GM12878 (cell line): ENCODE results near the gene TMEM214. TPM values are rescaled to one million over a fixed set of nuclear protein-coding genes. Genes with fewer than 3 reads are reported as not detected.

Source experiments
- ATAC-seq: fragments of 200-7000 bp; cut with Tn5 transposase; 3 replicates; pipeline ENCODE4 v1.9.1; 2020; ENCODE audit warnings: mild to moderate bottlenecking, moderate library complexity
- BruUV-seq: library from RNA; stranded (reverse); fragments of 400-500 nt; replicated peaks from 2 replicates; lab custom pipeline; 2021; lab: Mats Ljungman, UMichigan
- CTCF ChIA-PET: fragments of 300-600 bp; sonication (Branson Sonifier 250); formaldehyde crosslinking; extraction: SDS; loops from one replicate; lab custom pipeline; 2021; ENCODE audit warnings: inconsistent platforms; lab: Yijun Ruan, JAX
- POLR2A ChIA-PET: fragments of 350-600 bp; formaldehyde crosslinking; extraction: SDS; loops from one replicate; lab custom pipeline; 2021; ENCODE audit warnings: inconsistent platforms; lab: Charles Lee
- RAD21 ChIA-PET: fragments of 300-600 bp; sonication (Branson Sonifier 250); formaldehyde crosslinking; loops from one replicate; lab custom pipeline; 2023; ENCODE audit warnings: antibody characterized with exemption; ENCODE audit not compliant: unreplicated experiment; lab: Charles Lee
- SMC1A ChIA-PET: fragments of 300-600 bp; sonication (Branson Sonifier 250); formaldehyde crosslinking; loops from one replicate; lab custom pipeline; 2023; ENCODE audit not compliant: unreplicated experiment, uncharacterized antibody; lab: Charles Lee
- DNase-seq: peaks from one replicate; pipeline ENCODE4 v3.0.0-alpha.2; 2011; ENCODE audit warnings: low read depth, low spot score
- FAIRE-seq: peaks from 3 replicates; lab custom pipeline; 2011; peaks lifted over from hg19 to GRCh38; lab: Jason Lieb, UNC
- H2AFZ ChIP-seq: 2 replicates; pipeline ENCODE4 v1.6.0; 2011; ENCODE audit warnings: low read depth, low read length, control low read depth; ENCODE audit not compliant: control insufficient read depth
- H3K27ac ChIP-seq: 2 replicates; pipeline ENCODE4 v1.5.1; 2011; ENCODE audit warnings: control low read depth; ENCODE audit not compliant: control insufficient read depth, insufficient read depth
- H3K27me3 ChIP-seq, 2 experiments: replicated peaks in 1 of 2; 2 replicates each; pipeline versions ENCODE4 v1.6.0 to v1.6.1; 2011; ENCODE audit warnings: low read length in 1 of 2; ENCODE audit not compliant: control insufficient read depth in 2 of 2, insufficient read depth in 2 of 2
- H3K36me3 ChIP-seq, 2 experiments: 2 replicates each; pipeline ENCODE4 v1.5.1; 2011; ENCODE audit warnings: low read length in 1 of 2; ENCODE audit not compliant: control insufficient read depth in 2 of 2, insufficient read depth in 2 of 2
- H3K4me1 ChIP-seq: 2 replicates; pipeline ENCODE4 v1.6.1; 2011; ENCODE audit warnings: mild to moderate bottlenecking, low read length, moderate library complexity, mixed read lengths; ENCODE audit not compliant: control insufficient read depth, insufficient read depth
- H3K4me2 ChIP-seq: 2 replicates; pipeline ENCODE4 v1.6.0; 2011; ENCODE audit warnings: control low read depth; ENCODE audit not compliant: control insufficient read depth, insufficient read depth
- H3K4me3 ChIP-seq: fragments of 200-600 bp; sonication (generic); 2 replicates; pipeline ENCODE4 v1.5.1; 2016
- H3K79me2 ChIP-seq: 2 replicates; pipeline ENCODE4 v1.6.0; 2011; ENCODE audit warnings: low read length; ENCODE audit not compliant: control insufficient read depth, insufficient read depth
- H3K9ac ChIP-seq: 2 replicates; pipeline ENCODE4 v1.8.0; 2011; ENCODE audit warnings: low read length, control low read depth, mixed read lengths; ENCODE audit not compliant: control insufficient read depth, insufficient read depth
- H3K9me3 ChIP-seq: replicated peaks from 3 replicates; pipeline ENCODE4 v1.5.1; 2011; ENCODE audit warnings: mild to moderate bottlenecking, low read length; ENCODE audit not compliant: control insufficient read depth, insufficient read depth
- H4K20me1 ChIP-seq: 2 replicates; pipeline ENCODE4 v1.6.0; 2011; ENCODE audit not compliant: control insufficient read depth, insufficient read depth
- CEBPZ ChIP-seq: fragments of 150-350 bp; IDR thresholded peaks from 2 replicates; pipeline ENCODE4 v1.6.1; 2016; ENCODE audit warnings: low read depth, low read length
- MEF2B ChIP-seq: fragments of 450-650 bp; IDR thresholded peaks from 2 replicates; pipeline ENCODE4 v1.6.1; 2018; ENCODE audit warnings: mild to moderate bottlenecking, moderate library complexity; ENCODE audit not compliant: partially characterized antibody, poor library complexity, severe bottlenecking
- NFYA ChIP-seq: IDR thresholded peaks from 2 replicates; pipeline ENCODE4 v1.6.1; 2011; ENCODE audit warnings: low read depth, mild to moderate bottlenecking, low read length, improper control_type of control experiment, borderline replicate concordance
- NRF1 ChIP-seq: conservative IDR thresholded peaks from 2 replicates; pipeline ENCODE4 v1.6.1; 2011; ENCODE audit warnings: mild to moderate bottlenecking, low read depth, low read length, improper control_type of control experiment
- PAX8 ChIP-seq: fragments of 450-650 bp; IDR thresholded peaks from 2 replicates; pipeline ENCODE4 v1.6.1; 2017; ENCODE audit warnings: mild to moderate bottlenecking, moderate library complexity
- PML ChIP-seq: IDR thresholded peaks from 2 replicates; pipeline ENCODE4 v1.6.1; 2012; ENCODE audit warnings: low read length, inconsistent platforms
- RCOR1 ChIP-seq: conservative IDR thresholded peaks from 2 replicates; pipeline ENCODE4 v1.6.1; 2012; ENCODE audit warnings: low read depth, low read length, improper control_type of control experiment
- SMARCA5 ChIP-seq: fragments of 450-650 bp; IDR thresholded peaks from 2 replicates; pipeline ENCODE4 v1.6.1; 2017; ENCODE audit warnings: mild to moderate bottlenecking
- WRNIP1 ChIP-seq: IDR thresholded peaks from 2 replicates; pipeline ENCODE4 v1.6.1; 2011; ENCODE audit warnings: low read depth, low read length, improper control_type of control experiment, borderline replicate concordance
- WGBS: methylation state at CpG from one replicate; pipeline ENCODE4 v1.1.6; 2016; ENCODE audit warnings: low lambda C conversion rate; ENCODE audit not compliant: insufficient replicate concordance, insufficient coverage; ENCODE audit errors: missing lambda C conversion rate; 5-methylcytosine and 5-hydroxymethylcytosine counted together
- in situ Hi-C: fragments of 300-500 bp; cut with MboI; formaldehyde crosslinking; loops from 9 replicates; pipeline ENCODE4 v1.14.3; 2018; ENCODE audit warnings: mixed read lengths
- intact Hi-C: fragments of 100-400 bp; cut with micrococcal nuclease; formaldehyde crosslinking; loops from one replicate; pipeline ENCODE4 v1.14.2; 2022; ENCODE audit not compliant: unreplicated experiment
- polyA plus RNA-seq, 11 experiments: library from polyadenylated mRNA; depleted of rRNA in 4 of 11; unstranded in 6 of 11; stranded (reverse) in 5 of 11; fragments of >200 nt; fragmentation: Nextera tagmentation in 4 of 11; fragmentation: Illumina TruSeq in 1 of 11; extraction: Ambion mirVana in 4 of 11; extraction: Trizol in 1 of 11; gene quantifications; 1 replicate in 1 of 11; 2 replicates in 10 of 11; pipeline versions ENCODE4 v1.2.1 to v1.2.3, GENCODE V29; 2011 to 2016; ENCODE audit warnings: inconsistent platforms in 2 of 11, missing spikeins in 2 of 11, low read depth in 1 of 11
- total RNA-seq, 4 experiments: library from RNA; depleted of rRNA in 3 of 4; stranded (reverse); fragments of >200 nt in 3 of 4; fragmentation: Illumina TruSeq in 1 of 4; extraction: Trizol in 1 of 4; gene quantifications; 2 replicates each; pipeline versions ENCODE4 v1.2.1 to v1.2.3, GENCODE V29; 2013 to 2021
- TF ChIP-seq, protein P1 (sequence below): fragments of 450-650 bp; IDR thresholded peaks from 2 replicates; pipeline ENCODE4 v1.6.1; 2017; ENCODE audit warnings: borderline replicate concordance
- TF ChIP-seq, protein P2 (sequence below): fragments of 450-650 bp; IDR thresholded peaks from 2 replicates; pipeline ENCODE4 v1.6.1; 2017; ENCODE audit warnings: mild to moderate bottlenecking, low read depth, inconsistent platforms; ENCODE audit not compliant: poor library complexity, severe bottlenecking
- TF ChIP-seq, protein P3 (sequence below): IDR thresholded peaks from 2 replicates; pipeline ENCODE4 v1.6.1; 2011; ENCODE audit warnings: low read depth, low read length, improper control_type of control experiment, borderline replicate concordance

The TMEM214 gene
- total and polyA plus RNA-seq, 10 of the 15 experiments (the other 5 are each of a cell fraction or from before 2014, with no cell fraction given), result 10.4 to 79.2 (median 45.0) TPM

GRCh38 chr2:26988058-26988860 lies 44.5 kb upstream of the TMEM214 start (continued):
- TF ChIP-seq, protein P1, sequence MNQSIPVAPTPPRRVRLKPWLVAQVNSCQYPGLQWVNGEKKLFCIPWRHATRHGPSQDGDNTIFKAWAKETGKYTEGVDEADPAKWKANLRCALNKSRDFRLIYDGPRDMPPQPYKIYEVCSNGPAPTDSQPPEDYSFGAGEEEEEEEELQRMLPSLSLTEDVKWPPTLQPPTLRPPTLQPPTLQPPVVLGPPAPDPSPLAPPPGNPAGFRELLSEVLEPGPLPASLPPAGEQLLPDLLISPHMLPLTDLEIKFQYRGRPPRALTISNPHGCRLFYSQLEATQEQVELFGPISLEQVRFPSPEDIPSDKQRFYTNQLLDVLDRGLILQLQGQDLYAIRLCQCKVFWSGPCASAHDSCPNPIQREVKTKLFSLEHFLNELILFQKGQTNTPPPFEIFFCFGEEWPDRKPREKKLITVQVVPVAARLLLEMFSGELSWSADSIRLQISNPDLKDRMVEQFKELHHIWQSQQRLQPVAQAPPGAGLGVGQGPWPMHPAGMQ, result no peak
- TF ChIP-seq NRF1 (no peak), WRNIP1 (no peak), CEBPZ (no peak), SMARCA5 (no peak), PML (no peak)
- TF ChIP-seq, all 136 proteins: peak for 0

DNA sequence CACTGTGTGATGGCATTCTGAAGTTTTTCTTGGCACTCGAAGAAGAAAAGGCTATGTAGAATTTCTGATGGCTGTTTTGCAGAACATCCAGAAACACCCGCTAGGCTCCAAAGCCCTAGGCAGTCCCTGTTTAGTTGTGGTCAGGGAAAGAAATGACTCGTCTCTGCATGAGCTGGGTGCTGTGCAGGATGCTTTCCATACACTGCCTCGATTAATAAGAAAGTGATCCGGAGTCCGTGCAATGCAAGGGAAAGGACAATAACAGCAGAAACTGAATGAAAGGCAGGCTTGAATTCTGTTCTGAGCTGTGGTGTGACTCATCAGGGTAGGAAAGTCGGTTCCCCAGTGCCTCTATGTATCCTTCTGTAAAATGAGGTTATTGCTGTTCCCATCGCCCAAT lies 43.6 kb upstream of the TMEM214 start:
- Histone ChIP-seq H2AFZ (no peak overlapping the region), H4K20me1 (no peaks in the 10 kb centered on the region), H3K4me1 (no peaks in the 10 kb centered on the region), H3K27ac (no peak overlapping the region), H3K9me3 (no peaks in the 10 kb centered on the region), H3K27me3 (peaks cover 5% of the 10 kb centered on the region in 2 experiments), H3K4me2 (no peak overlapping the region), H3K79me2 (no peaks in the 10 kb centered on the region), H3K36me3 (no peaks in the 10 kb centered on the region), H3K4me3 (no peak overlapping the region), H3K9ac (no peak overlapping the region)
- in situ Hi-C loops (no loop called here), intact Hi-C loops (no loop called here)
- WGBS, result 27% methylated on average over 8 of the region's 8 CpGs
- CTCF ChIA-PET, result interaction anchor here (0.7 kb wide), 1 partner anchor 145 kb away, joined by 3 read pairs; no protein-coding TSS in a partner anchor
- BruUV-seq, result no TSS peak
- ATAC-seq (no peak), DNase-seq (no peak), FAIRE-seq (no peak)
- POLR2A ChIA-PET, result no interaction called here
- RAD21 ChIA-PET, result no interaction called here
- SMC1A ChIA-PET, result no interaction called here
- TF ChIP-seq PAX8 (no peak), NFYA (no peak), RCOR1 (no peak), MEF2B (no peak)
- TF ChIP-seq, protein P2, sequence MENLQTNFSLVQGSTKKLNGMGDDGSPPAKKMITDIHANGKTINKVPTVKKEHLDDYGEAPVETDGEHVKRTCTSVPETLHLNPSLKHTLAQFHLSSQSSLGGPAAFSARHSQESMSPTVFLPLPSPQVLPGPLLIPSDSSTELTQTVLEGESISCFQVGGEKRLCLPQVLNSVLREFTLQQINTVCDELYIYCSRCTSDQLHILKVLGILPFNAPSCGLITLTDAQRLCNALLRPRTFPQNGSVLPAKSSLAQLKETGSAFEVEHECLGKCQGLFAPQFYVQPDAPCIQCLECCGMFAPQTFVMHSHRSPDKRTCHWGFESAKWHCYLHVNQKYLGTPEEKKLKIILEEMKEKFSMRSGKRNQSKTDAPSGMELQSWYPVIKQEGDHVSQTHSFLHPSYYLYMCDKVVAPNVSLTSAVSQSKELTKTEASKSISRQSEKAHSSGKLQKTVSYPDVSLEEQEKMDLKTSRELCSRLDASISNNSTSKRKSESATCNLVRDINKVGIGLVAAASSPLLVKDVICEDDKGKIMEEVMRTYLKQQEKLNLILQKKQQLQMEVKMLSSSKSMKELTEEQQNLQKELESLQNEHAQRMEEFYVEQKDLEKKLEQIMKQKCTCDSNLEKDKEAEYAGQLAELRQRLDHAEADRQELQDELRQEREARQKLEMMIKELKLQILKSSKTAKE, result no peak
- TF ChIP-seq, protein P3, sequence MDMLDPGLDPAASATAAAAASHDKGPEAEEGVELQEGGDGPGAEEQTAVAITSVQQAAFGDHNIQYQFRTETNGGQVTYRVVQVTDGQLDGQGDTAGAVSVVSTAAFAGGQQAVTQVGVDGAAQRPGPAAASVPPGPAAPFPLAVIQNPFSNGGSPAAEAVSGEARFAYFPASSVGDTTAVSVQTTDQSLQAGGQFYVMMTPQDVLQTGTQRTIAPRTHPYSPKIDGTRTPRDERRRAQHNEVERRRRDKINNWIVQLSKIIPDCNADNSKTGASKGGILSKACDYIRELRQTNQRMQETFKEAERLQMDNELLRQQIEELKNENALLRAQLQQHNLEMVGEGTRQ, result no peak
